ENCODE data around the gene B4GALT6. TPM values are rescaled to one million over a fixed set of nuclear protein-coding genes. Genes with fewer than 3 reads are reported as not detected.

Gene B4GALT6
- total and polyA plus RNA-seq, 2 of the 13 experiments (the other 11 are each of a cell fraction or from before 2014, with no cell fraction given) = 1.9 to 3.3 TPM

GRCh38 chr18:31583185-31583854, 101.1 kb downstream of the B4GALT6 start (continued):
- TF ChIP-seq ZBED4 (CRISPR knock-in tag; IDR thresholded peaks at IDR 0.05; ENCODE audit: borderline replicate concordance) (no peak), ZBTB39 (CRISPR knock-in tag; IDR thresholded peaks at IDR 0.05) (no peak), ZNF652 (CRISPR knock-in tag; IDR thresholded peaks at IDR 0.05; ENCODE audit: borderline replicate concordance, low read depth) (no peak), REXO4 (CRISPR knock-in tag; IDR thresholded peaks at IDR 0.05; ENCODE audit: borderline replicate concordance) (no peak), NR2F1 (CRISPR knock-in tag; IDR thresholded peaks at IDR 0.05) (peak; percentile 44 to 60; a peak in 3 of 4 replicates), CEBPB (IDR thresholded peaks at IDR 0.05; ENCODE audit: borderline replicate concordance, low read depth, low read length) (peak; percentile 42; the same call in 1 of the 2 replicates), HNRNPH1 (optimal IDR thresholded peaks at IDR 0.05; ENCODE audit: low read depth, low read length) (no peak), BRD4 (CRISPR knock-in tag; IDR thresholded peaks at IDR 0.05) (no peak), ZNF720 (CRISPR knock-in tag; IDR thresholded peaks at IDR 0.05) (no peak), ZNF670 (CRISPR knock-in tag; IDR thresholded peaks at IDR 0.05; ENCODE audit: borderline replicate concordance) (no peak), ZNF580 (CRISPR knock-in tag; IDR thresholded peaks at IDR 0.05; ENCODE audit: borderline replicate concordance, low read depth) (no peak), GATAD2A (CRISPR knock-in tag; IDR thresholded peaks at IDR 0.05) (no peak), GPN1 (CRISPR knock-in tag; IDR thresholded peaks at IDR 0.05; ENCODE audit: borderline replicate concordance) (no peak), NRL (CRISPR knock-in tag; IDR thresholded peaks at IDR 0.05; ENCODE audit: borderline replicate concordance) (no peak), ZNF3 (CRISPR knock-in tag; IDR thresholded peaks at IDR 0.05) (no peak), GMEB1 (CRISPR knock-in tag; IDR thresholded peaks at IDR 0.05; ENCODE audit: borderline replicate concordance) (no peak), ZNF543 (CRISPR knock-in tag; IDR thresholded peaks at IDR 0.05) (no peak), ZNF841 (CRISPR knock-in tag; IDR thresholded peaks at IDR 0.05; ENCODE audit: borderline replicate concordance) (no peak), SALL1 (CRISPR knock-in tag; IDR thresholded peaks at IDR 0.05) (no peak), ZFP36L1 (CRISPR knock-in tag; IDR thresholded peaks at IDR 0.05) (no peak), GLMP (CRISPR knock-in tag; IDR thresholded peaks at IDR 0.05; ENCODE audit: borderline replicate concordance) (no peak), NFYB (CRISPR knock-in tag; IDR thresholded peaks at IDR 0.05) (no peak)

Measured in HepG2 (cell line).